T-helper 1 cell treated with Interleukin-12 subunit alpha and Interleukin-12 subunit beta and Interleukin-4 antibody, amounts not matched to agents 30 ng/mL and 1 ng/mL, for 36 hours (primary cell): ENCODE data around the gene SHC3. TPM values are rescaled to one million over a fixed set of nuclear protein-coding genes. Genes with fewer than 3 reads are reported as not detected.

Experiments
- intact Hi-C: fragments of 100-400 bp; cut with micrococcal nuclease; formaldehyde crosslinking; loops from one replicate; pipeline ENCODE4 v1.15.1; 2024
- total RNA-seq: library from RNA; stranded (reverse); gene quantifications from 2 replicates; pipeline ENCODE4 v1.2.3, GENCODE V29; 2022

The SHC3 gene
- total RNA-seq, 1 donor from 2014 or later = not detected

- intact Hi-C loops = no loop called here
Observed at GRCh38 chr9:88990041-88990728, 188.4 kb downstream of the SHC3 start.

DNA sequence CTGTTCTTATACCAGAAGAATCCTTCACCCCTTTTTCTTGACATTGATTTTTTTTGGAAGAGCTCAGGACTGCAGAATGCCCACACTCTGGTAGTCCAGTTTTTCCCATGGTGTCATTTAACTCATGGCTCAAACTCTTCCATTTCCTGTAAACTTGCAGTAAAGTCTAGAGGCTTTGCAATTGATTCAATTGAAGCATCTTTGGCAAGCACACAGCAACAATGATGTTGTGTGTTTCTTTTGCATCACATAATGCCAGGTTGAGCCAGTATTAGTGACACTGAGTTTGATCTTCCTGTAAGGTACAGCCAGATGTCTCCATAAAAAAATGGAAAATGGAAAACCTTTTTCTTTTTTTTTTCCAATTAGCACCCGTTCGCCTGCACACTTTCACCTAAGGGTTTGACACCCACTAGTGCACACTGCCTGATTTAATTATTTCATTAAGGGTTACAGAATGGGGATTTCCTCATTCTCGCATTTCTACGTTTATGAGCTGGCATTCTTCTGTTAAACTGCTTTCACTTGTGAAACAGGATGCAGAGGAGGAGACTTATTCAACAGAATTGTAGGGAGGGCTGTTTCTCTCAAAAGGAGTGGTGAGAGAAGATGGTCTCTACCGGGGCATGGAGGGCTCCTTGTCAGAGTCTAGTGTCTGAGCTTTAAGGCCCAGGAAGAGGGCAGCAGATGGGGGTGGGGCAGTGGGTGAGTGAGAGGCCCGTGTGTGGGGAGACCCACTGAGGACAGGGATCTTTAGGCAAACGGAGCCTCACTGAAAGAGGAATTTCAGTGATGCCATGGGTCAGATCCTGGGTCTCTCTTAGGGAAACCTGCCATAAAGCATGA lies 189.6 kb downstream of the SHC3 start:
- intact Hi-C loops = loop anchor here (1.0 to 5.0 kb wide), 3 partner anchors 154 to 1037 kb away; partner anchors contain the start of gene NXNL2

DNA sequence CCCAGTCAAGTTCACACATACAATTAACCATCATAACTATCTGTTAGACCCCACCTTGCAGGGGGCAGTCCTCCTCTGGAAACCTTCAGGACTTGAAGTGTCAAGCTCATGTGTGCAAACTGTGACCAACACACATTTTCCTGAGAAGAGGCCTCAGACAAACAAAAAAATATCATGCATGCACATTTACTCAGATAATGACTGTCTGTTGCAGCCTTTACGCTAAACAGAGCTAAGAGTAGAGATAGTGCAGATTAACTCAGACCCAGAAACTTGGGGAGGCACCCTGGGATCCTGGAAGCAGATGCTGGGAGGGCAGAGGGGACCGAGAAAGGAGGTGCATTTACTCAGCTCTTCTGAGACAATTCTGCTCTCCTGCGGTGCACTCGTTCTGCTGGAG lies 191.0 kb downstream of the SHC3 start:
- intact Hi-C loops = loop anchor here (5.0 kb wide), 2 partner anchors 450 to 1035 kb away; partner anchors contain the start of gene NXNL2

- intact Hi-C loops = loop anchor here (5.0 kb wide), 2 partner anchors 449 to 1034 kb away; partner anchors contain the start of gene NXNL2
Observed at GRCh38 chr9:88986776-88987175, 191.8 kb downstream of the SHC3 start.

DNA sequence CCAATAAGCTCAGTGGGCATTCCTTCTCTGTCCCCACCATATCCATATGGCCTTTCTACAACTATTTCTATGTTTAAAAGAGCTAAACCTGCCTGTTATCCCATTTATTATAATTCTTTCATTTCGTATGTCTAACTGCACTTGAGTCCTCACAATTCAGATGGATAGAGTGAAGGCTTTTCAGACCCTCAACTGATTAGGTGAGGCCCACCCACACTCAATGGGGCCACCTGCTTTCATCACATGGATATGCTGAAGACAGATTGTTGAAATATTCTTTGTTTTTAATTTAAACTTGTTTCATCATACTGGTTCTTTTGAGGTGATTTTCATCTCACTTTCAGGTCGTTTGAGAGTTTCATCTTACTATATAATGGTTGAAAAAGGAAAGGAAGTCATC lies 193.0 kb downstream of the SHC3 start:
- intact Hi-C loops = loop anchor here (5.0 kb wide), 2 partner anchors 448 to 1033 kb away; partner anchors contain the start of gene NXNL2

DNA sequence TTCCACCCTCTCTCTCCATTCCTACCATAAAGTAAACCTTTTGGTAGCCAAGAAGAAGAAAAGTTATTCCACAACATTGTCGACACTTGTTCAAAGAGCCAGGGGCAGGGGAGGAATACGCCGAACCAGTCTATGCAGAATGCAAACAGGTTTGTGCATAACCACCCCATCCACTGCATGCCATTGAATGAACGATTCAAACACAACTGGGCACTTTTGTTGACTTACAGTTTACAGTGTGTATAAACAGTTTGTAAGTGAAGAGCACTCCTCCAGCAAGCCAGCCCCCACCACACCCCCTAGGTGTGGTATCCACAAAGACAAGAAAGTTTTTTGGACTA lies 194.1 kb downstream of the SHC3 start:
- intact Hi-C loops = no loop called here

DNA sequence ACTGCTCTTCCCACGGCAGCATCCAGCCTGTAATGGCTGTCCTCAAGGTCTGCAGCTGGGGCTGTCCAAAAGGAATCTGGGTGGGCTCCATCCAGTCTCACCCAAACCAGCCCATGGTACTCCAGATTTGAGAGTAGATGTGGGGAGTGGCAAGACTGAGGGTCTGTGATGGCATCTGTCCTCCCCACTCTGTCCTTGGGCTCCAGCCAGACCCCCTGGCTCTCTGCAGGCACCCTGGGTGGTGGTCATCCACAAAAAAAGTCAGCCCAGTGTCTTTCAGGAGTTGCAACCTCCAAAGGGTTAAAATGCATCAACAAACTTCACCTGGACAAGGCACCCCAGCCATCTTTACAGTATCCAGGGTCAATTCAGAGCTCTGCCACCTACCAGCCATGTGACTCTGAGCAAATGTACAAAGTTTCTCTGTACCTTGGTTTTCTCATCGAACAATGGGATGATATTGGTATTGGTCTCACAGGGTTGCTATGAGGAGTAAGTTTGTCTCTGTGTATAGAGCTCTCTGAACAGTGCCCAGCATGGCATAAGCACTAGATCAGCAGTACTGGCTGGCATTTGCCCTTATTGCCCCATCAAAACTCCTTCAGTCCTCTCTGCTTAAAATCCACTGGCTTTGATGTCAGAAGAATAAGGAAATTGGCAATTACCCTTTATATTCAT lies 194.6 kb downstream of the SHC3 start:
- intact Hi-C loops = no loop called here

GRCh38 chr9:88980740-88981203 lies 197.8 kb downstream of the SHC3 start:
- intact Hi-C loops = no loop called here

DNA sequence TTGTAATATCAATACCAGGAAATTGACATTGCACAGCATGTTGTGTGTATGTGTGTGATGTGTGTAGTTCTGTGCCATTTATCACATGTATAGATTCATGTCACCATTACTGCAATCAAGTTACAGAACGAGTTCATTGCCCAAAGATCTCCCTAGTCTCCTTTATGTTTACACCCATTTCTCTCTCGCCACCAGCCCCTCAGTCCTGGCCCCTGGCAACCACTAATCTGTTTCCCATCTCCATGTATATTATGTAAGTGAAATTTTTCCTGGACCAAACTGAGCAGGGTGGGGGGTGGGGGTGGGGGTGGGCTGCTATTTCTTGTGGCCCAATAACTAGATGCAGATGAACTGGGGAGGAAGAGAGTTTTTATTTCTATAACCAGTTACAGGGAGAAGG lies 198.8 kb downstream of the SHC3 start:
- intact Hi-C loops = no loop called here

GRCh38 chr9:88979021-88979420 lies 199.6 kb downstream of the SHC3 start:
- intact Hi-C loops = no loop called here

DNA sequence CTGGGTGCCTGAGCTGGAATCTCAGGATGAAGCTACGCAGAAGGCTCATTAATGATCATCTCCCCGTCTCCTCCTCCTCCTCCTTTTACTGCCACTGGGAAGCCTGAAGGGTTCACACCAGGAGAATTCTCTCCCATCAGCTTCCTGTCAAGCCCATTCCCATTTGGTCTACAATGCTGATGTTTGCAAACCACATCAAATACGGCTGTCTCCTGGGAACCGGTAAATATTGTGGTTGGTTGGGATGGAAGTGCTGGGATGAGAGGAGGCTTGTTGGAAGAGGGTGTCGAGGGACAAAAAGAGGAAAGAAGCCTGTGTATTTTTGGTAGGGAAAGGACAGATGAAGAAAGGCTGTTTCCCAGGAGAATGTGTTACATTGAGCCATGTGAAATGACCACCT lies 200.6 kb downstream of the SHC3 start:
- intact Hi-C loops = no loop called here

GRCh38 chr9:88976890-88977257 lies 201.7 kb downstream of the SHC3 start:
- intact Hi-C loops = no loop called here

- intact Hi-C loops = no loop called here
Observed at GRCh38 chr9:88975966-88976889, 202.4 kb downstream of the SHC3 start.

DNA sequence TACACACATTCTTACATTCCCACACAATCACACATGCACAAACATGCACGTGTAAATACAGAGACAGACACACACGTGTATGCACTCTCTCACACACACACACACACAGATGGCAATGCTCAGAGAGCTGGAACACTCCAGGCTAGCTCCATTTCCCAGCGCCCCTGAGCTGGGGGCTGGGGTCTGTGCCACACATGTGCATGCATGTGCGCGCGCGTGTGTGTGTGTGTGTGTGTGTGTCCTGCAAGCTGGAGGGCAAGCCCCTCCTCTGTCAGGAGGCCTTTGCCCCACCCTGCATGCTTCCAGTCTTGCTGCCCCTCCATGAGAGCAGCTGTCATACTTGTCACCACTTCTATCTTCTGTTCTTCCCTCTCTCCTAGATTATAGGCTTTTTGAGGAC lies 204.0 kb downstream of the SHC3 start:
- intact Hi-C loops = no loop called here

DNA sequence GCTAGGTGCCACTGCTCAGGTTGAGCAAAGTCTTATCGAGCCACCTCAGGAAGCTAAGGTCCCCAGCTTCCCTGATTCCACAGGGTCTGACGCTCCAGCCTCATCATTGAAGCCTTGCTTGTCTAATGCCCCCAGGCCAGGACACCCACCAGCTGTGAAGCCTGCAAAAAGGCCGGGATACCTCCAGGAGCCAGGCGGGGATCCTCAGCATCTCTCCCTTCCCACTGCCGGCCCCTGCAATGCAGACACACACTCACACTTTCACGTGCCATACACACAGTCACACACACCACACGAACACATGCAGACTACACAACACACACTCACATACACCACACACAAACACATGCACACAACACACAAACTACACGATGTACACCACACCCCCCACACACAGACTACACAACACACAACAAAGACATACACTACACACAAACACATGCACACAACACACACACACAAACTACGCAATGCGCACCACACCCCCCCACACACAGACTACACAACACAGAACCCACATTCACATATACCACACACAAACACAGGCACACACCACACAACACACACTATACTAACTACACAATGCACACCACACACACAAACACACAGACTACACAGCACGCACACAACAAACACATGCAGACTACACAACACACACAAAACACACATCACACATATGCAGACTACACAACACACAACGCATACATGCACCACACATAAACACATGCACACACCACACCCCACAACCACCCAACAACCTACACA lies 205.2 kb downstream of the SHC3 start:
- intact Hi-C loops = no loop called here

DNA sequence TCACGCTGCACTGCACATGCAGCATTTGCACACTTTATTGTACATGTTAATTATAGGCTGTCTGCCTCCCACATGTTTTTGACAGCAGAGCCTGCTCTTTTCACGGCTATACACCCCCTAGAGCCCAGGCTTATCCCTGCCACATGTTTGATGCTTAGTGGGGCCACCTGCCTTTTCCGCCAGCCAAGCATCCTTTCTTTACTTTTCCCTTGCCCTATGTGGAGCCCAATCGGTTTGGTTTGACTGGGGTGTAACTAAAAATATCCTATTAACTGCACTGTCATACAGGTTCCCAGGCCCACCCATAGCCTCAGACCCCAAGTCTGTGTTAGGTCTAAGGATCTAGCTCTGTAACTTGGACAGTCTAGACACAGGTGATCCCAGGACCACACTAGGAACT lies 206.2 kb downstream of the SHC3 start:
- intact Hi-C loops = no loop called here

DNA sequence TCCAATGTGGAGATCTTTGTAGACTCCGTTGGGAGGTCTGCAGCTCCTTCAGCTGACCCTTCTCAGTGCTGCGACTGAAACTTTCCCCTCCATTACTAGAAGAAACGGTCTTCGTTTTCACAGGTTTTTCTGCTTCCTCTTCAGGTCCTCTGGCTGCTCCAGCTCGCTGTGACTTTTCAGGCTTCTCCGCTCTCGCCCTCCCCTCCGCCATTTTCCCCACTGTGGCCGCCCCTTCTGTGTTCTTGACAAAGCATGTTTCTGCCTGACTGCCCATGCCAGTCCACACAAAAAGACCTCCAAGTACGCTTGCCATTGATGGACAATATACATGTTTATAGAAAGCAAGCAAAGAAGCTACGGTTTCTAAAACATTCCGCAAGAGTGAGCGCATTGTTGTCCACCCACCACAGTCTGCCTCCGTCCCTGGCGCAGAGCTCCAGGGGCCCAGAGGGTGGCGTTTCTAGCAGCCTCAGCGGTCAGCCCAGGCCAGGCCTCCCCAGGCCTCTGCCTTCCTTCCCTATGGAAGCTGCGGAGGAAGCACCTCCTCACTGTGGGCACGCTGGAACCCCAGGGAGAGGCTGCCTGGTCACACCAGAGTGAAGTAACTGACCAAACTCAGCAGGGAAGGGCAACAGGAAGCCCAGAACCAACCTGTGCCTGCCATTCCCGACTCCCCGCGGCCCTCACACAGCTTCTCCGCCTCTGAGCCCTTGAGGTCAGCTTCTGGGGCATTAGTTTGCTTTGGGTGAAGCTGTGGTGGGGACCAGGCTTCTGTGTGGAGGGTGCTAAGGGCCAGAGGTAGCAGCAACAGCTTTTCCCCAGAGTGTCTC lies 207.3 kb downstream of the SHC3 start:
- intact Hi-C loops = no loop called here

DNA sequence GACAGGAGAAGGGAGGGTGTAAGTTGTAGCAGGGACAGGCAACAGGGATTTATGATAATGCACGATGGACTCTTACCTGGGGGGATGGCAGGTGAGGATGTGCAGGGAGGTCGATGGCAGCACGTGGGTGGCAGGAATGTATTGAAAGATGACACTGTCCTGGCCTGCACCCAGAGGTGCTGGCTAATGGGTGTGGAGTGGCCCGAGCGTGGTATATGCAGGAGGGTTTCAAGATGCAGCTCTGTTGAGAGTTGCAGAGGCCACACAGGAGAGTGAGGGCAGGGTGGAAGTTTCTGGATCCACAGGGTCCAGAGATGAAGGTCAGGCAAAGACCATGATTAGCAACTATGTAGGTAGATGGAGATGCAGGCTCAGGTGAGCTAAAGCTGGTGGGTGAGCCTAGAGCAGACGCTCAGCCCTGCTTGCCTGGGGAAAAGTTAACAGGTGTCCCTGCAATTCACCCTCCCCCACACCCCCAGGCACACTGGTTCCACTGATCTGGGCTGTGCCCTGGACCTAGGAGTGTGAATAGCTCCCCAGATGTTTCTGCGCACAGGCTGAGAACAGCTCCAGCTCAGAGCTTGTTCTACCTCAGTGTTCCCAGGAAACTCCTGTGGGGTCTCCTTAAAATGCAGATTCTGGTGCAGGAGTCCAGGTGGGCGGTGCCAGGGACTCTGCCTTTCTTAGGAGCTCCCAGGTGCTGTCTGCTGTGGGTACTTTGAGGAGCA lies 208.8 kb downstream of the SHC3 start:
- intact Hi-C loops = no loop called here

DNA sequence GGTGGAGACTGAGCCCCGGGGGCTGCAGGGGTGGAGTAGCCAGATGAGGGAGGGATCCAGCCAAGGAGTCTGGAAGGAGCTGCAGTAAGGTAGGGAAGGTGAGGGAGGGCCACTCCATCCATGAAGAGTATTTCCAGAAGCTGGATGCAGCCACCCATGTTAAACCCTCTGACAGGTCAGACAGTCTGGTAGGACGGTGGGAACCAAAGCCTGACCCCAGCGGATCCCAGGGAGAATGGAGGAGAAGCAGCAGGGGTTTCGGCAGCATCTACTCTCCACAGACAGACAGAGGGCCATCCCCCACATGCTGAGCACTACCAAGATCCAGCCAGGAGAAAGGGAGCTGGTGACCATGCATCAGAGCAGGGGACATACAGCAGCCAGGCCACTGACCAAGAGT lies 209.8 kb downstream of the SHC3 start:
- intact Hi-C loops = no loop called here
